ENCODE data around the gene GRM3. TPM values are rescaled to one million over a fixed set of nuclear protein-coding genes. Genes with fewer than 3 reads are reported as not detected.

Gene GRM3
- total and polyA plus RNA-seq, 8 donors, result 0.02 TPM; not detected in 7

DNA sequence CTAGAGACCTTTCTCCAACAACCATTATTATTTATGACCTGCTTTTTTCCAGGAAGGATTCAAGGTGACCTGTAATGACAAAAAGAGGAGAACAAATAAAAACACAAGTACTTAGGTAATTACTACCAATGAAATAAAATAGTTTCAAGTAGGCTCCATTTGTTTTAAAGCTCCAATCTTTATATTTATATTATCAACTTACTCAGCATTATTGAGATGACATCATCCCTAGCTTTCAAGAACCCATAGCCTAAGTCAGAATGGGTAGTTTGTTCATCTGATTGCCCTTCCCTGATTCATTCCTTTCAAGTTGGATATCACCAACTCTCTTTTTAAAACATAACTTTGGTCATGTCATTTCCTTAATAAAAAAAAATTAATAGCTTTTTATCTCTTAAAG is 131.5 kb downstream of the GRM3 start:
- Histone ChIP-seq H3K9me3 (no peaks in the 10 kb centered on the region), H3K4me3 (no peak overlapping the region), H3K27ac (no peak overlapping the region), H3K4me1 (peaks cover 0 to 14% (median 0%) of the 10 kb centered on the region in 3 donors), H3K27me3 (no peaks in the 10 kb centered on the region), H3K36me3 (no peaks in the 10 kb centered on the region)
- no peak for FAIRE-seq
- DNase-seq, result no peak
- no peak for ATAC-seq
- intact Hi-C loops (cut with DNase I), result no loop called here
- TF ChIP-seq, protein P1, sequence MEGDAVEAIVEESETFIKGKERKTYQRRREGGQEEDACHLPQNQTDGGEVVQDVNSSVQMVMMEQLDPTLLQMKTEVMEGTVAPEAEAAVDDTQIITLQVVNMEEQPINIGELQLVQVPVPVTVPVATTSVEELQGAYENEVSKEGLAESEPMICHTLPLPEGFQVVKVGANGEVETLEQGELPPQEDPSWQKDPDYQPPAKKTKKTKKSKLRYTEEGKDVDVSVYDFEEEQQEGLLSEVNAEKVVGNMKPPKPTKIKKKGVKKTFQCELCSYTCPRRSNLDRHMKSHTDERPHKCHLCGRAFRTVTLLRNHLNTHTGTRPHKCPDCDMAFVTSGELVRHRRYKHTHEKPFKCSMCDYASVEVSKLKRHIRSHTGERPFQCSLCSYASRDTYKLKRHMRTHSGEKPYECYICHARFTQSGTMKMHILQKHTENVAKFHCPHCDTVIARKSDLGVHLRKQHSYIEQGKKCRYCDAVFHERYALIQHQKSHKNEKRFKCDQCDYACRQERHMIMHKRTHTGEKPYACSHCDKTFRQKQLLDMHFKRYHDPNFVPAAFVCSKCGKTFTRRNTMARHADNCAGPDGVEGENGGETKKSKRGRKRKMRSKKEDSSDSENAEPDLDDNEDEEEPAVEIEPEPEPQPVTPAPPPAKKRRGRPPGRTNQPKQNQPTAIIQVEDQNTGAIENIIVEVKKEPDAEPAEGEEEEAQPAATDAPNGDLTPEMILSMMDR (IDR thresholded peaks at IDR 0.05), result no peak

DNA sequence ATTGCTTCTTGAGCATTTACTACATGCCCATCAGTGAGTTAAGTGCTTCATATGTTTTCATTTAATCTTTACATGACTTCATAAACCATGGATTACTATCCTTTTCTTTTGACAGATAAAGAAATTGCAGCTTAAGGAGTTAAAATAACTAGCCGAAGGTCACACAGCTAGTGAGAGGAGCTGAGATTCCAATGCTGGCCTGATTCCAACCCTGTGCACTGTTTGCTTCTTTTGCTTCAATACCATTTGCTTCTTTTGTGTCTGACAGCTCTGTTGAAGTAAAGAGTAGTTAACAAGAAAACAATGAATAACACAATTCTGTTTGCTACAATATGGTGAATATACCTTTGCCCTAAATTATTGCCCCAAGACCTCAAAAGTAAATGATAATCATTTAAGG is 132.4 kb downstream of the GRM3 start:
- intact Hi-C loops (cut with DNase I), result no loop called here
- ATAC-seq (no peak), DNase-seq (no peak), FAIRE-seq (no peak)
- no peaks in the 10 kb centered on the region for H3K9me3 ChIP-seq
- WGBS, 2 donors, result 5 to 7% methylated on average over 1 of the region's 1 CpG
- no peak overlapping the region for H3K4me3 ChIP-seq
- no peak overlapping the region for H3K27ac ChIP-seq
- no peaks in the 10 kb centered on the region for H3K36me3 ChIP-seq
- peaks cover 0 to 14% (median 0%) of the 10 kb centered on the region in 3 donors for H3K4me1 ChIP-seq
- H3K27me3 ChIP-seq, result no peaks in the 10 kb centered on the region
- TF ChIP-seq, protein P1 (IDR thresholded peaks at IDR 0.05), result no peak

DNA sequence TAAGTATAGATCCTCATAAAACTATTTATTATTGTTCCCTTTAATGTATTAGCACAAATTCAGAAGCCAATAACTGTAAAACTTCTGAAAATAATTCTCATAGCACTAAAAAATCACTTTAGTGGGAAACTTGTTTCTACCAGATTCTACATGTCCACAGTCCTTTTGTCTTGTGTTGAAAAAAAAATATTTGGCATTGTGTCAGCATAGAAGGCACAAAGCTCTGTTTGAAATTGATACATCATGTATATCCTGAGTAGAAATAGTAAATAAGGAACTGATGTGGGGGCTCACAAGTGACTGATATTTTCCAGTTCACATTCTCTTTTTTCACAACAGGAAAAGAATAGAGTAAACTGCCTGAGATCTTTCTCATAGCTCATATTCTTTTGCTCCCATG is 134.6 kb downstream of the GRM3 start:
- no peak for DNase-seq
- intact Hi-C loops (cut with DNase I), result no loop called here
- no peak for FAIRE-seq

DNA sequence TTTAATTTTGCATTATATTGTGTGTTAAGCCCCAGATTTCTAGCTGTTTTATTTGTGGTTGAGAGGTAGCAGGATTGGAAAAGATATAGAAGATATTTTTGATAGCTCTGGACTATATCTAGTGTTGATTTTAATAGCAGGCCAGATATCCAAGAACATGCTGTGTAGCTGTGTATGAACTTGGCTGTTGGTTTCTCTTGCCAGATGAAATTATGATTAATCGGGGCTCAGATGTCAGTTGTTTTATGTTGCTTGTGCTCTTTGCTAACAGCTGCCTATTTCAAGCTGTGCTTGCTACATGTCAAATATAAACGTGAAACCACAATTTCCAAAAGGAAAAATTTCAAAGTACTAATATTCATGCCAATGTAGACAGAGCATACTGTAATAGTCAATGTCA is 141.1 kb downstream of the GRM3 start:
- DNase-seq (no peak), ATAC-seq (no peak), FAIRE-seq (no peak)
- Histone ChIP-seq H3K4me1 (no peaks in the 10 kb centered on the region), H3K27ac (no peak overlapping the region), H3K36me3 (no peaks in the 10 kb centered on the region), H3K9me3 (no peaks in the 10 kb centered on the region), H3K27me3 (no peaks in the 10 kb centered on the region), H3K4me3 (no peak overlapping the region)
- TF ChIP-seq, protein P1 (IDR thresholded peaks at IDR 0.05), result no peak
- WGBS, 2 donors, result 43 to 54% methylated on average over 2 of the region's 2 CpGs
- intact Hi-C loops (cut with DNase I), result no loop called here

More for the DNA sequence above, 134.6 kb downstream of the GRM3 start:
- Histone ChIP-seq H3K36me3 (no peaks in the 10 kb centered on the region), H3K9me3 (no peaks in the 10 kb centered on the region), H3K4me1 (peaks cover 0 to 14% (median 0%) of the 10 kb centered on the region in 3 donors), H3K4me3 (no peak overlapping the region), H3K27me3 (no peaks in the 10 kb centered on the region), H3K27ac (no peak overlapping the region)
- ATAC-seq, result no peak
- TF ChIP-seq, protein P1 (IDR thresholded peaks at IDR 0.05), result no peak

DNA sequence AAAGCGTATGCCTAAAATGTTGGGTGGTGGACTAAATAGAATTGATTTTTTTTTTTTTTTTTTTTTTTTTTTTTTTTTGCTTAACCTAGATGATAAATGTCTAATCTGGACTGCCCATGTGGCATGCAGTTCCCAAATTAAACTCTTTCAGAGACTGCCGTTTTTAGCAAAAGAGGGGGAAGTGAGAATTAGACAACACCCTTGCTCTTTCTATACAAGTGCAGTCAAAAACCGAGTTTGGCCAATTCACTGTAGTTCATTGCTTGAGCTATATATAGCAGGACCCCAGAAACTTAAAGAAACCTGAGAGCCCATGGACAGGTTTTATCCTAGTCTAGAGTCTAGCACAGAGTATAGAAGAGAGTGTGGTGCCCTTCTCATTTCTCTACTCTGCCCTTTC is 141.9 kb downstream of the GRM3 start:
- ATAC-seq (no peak), DNase-seq (no peak), FAIRE-seq (no peak)
- TF ChIP-seq, protein P1 (IDR thresholded peaks at IDR 0.05), result no peak
- WGBS, 2 donors, result 63 to 69% methylated on average over 3 of the region's 3 CpGs
- Histone ChIP-seq H3K4me1 (no peaks in the 10 kb centered on the region), H3K36me3 (no peaks in the 10 kb centered on the region), H3K4me3 (no peak overlapping the region), H3K27me3 (no peaks in the 10 kb centered on the region), H3K27ac (no peak overlapping the region), H3K9me3 (no peaks in the 10 kb centered on the region)
- intact Hi-C loops (cut with DNase I), result no loop called here
